HepG2 (cell line): Measurements from ENCODE around the gene MCM3AP.

Experiments used
- ESRRA ChIP-seq: sonication (generic); formaldehyde crosslinking; IDR thresholded peaks from 2 replicates; pipeline ENCODE4 v1.5.1; 2020; ENCODE audit warnings: mild to moderate bottlenecking, low read depth, missing genetic modification reagents
- MEIS2 ChIP-seq: sonication (generic); formaldehyde crosslinking; IDR thresholded peaks from 2 replicates; pipeline ENCODE4 v1.9.0; 2021; ENCODE audit warnings: mild to moderate bottlenecking, missing genetic modification reagents
- NCOA2 ChIP-seq: sonication (generic); formaldehyde crosslinking; IDR thresholded peaks from 2 replicates; pipeline ENCODE4 v1.8.0; 2022; ENCODE audit warnings: inconsistent platforms
- PAX8 ChIP-seq: sonication (generic); formaldehyde crosslinking; IDR thresholded peaks from 2 replicates; pipeline ENCODE4 v1.8.0; 2022; ENCODE audit warnings: mild to moderate bottlenecking, missing genetic modification reagents, borderline replicate concordance
- ZNF121 ChIP-seq: sonication (generic); formaldehyde crosslinking; IDR thresholded peaks from 2 replicates; pipeline ENCODE4 v1.5.0; 2020; ENCODE audit warnings: mild to moderate bottlenecking, missing genetic modification reagents
- ZNF790 ChIP-seq: sonication (generic); formaldehyde crosslinking; IDR thresholded peaks from 2 replicates; pipeline ENCODE4 v1.8.0; 2022; ENCODE audit warnings: missing genetic modification reagents, mild to moderate bottlenecking, borderline replicate concordance
- TF ChIP-seq, protein P1 (sequence below): sonication (generic); formaldehyde crosslinking; IDR thresholded peaks from 2 replicates; pipeline ENCODE4 v1.8.1; 2022; ENCODE audit warnings: low read depth, mild to moderate bottlenecking, missing genetic modification reagents
- TF ChIP-seq, protein P2 (sequence below): sonication (generic); formaldehyde crosslinking; IDR thresholded peaks from 2 replicates; pipeline ENCODE4 v1.5.0; 2020; ENCODE audit warnings: mild to moderate bottlenecking, missing genetic modification reagents, moderate library complexity
- TF ChIP-seq, protein P3 (sequence below): IDR thresholded peaks from 2 replicates; pipeline ENCODE4 v1.6.1; 2012; ENCODE audit warnings: inconsistent platforms

DNA sequence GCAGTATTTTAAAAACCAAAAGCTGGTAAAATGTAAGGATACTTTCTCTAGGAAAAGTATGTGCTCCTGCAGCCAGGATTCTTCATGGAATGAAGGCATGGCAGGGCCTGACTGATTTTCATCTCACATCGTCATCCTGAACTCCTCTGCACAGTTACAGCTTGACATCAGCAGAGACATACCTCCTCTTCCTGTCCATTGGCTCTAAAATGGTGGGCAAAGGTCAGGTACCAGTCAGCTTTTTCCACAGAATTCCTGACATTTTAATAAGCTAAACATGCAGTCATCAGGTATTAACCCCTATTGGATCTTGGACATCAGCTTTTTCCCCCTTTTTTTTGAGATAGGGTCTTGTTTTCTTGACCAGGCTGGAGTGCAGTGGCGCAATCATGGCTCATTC is 44.4 kb upstream of the MCM3AP start:
- TF ChIP-seq NCOA2 (CRISPR knock-in tag) (no peak), ZNF790 (no peak), ESRRA (CRISPR knock-in tag) (no peak), PAX8 (CRISPR knock-in tag) (no peak), MEIS2 (CRISPR knock-in tag) (no peak), ZNF121 (CRISPR knock-in tag) (no peak)
- TF ChIP-seq, protein P1, sequence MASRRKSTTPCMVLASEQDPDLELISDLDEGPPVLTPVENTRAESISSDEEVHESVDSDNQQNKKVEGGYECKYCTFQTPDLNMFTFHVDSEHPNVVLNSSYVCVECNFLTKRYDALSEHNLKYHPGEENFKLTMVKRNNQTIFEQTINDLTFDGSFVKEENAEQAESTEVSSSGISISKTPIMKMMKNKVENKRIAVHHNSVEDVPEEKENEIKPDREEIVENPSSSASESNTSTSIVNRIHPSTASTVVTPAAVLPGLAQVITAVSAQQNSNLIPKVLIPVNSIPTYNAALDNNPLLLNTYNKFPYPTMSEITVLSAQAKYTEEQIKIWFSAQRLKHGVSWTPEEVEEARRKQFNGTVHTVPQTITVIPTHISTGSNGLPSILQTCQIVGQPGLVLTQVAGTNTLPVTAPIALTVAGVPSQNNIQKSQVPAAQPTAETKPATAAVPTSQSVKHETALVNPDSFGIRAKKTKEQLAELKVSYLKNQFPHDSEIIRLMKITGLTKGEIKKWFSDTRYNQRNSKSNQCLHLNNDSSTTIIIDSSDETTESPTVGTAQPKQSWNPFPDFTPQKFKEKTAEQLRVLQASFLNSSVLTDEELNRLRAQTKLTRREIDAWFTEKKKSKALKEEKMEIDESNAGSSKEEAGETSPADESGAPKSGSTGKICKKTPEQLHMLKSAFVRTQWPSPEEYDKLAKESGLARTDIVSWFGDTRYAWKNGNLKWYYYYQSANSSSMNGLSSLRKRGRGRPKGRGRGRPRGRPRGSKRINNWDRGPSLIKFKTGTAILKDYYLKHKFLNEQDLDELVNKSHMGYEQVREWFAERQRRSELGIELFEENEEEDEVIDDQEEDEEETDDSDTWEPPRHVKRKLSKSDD (CRISPR knock-in tag) = no peak
- TF ChIP-seq, protein P2, sequence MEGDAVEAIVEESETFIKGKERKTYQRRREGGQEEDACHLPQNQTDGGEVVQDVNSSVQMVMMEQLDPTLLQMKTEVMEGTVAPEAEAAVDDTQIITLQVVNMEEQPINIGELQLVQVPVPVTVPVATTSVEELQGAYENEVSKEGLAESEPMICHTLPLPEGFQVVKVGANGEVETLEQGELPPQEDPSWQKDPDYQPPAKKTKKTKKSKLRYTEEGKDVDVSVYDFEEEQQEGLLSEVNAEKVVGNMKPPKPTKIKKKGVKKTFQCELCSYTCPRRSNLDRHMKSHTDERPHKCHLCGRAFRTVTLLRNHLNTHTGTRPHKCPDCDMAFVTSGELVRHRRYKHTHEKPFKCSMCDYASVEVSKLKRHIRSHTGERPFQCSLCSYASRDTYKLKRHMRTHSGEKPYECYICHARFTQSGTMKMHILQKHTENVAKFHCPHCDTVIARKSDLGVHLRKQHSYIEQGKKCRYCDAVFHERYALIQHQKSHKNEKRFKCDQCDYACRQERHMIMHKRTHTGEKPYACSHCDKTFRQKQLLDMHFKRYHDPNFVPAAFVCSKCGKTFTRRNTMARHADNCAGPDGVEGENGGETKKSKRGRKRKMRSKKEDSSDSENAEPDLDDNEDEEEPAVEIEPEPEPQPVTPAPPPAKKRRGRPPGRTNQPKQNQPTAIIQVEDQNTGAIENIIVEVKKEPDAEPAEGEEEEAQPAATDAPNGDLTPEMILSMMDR (CRISPR knock-in tag) = no peak
- TF ChIP-seq, protein P3, sequence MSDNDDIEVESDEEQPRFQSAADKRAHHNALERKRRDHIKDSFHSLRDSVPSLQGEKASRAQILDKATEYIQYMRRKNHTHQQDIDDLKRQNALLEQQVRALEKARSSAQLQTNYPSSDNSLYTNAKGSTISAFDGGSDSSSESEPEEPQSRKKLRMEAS = no peak
